ENCODE measurements around the gene ZC3H7B. TPM values are rescaled to one million over a fixed set of nuclear protein-coding genes. Genes with fewer than 3 reads are reported as not detected.

ZC3H7B gene
- total and polyA plus RNA-seq, 2 experiments from 2014 or later = 5.7 to 61.5 TPM

DNA sequence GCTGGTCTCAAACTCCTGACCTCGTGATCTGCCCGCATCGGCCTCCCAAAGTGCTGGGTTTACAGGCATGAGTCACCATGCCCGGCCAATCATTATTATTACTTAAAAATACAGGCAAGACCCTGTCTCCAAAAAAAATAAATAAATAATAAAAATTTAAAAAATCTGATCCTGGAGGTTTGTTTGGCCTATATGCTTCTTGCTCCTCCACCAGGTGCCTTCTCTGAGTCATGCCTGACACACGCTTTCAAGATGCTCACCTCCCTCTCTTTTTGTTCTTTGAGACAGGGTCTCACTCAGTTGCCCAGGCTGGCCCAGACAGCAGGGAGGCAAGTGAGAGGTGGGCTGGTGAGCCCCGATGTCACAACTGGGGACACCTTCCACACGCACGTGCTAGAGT lies 13.5 kb downstream of the ZC3H7B start:
- Mint-ChIP-seq H3K36me3 (ENCODE audit: low read depth) (peaks cover 13% of the 10 kb centered on the region), H3K4me3 (no peak overlapping the region), H3K4me1 (peaks cover 8% of the 10 kb centered on the region), H3K27me3 (ENCODE audit: insufficient read depth, low read depth, poor library complexity) (peaks cover 16% of the 10 kb centered on the region), H3K27ac (no peak overlapping the region), H3K9me3 (no peaks in the 10 kb centered on the region)
- H3K79me2 ChIP-seq (replicated peaks; ENCODE audit: insufficient read depth) = peaks cover 69% of the 10 kb centered on the region
- H3K36me3 ChIP-seq (ENCODE audit: insufficient read depth) = no peaks in the 10 kb centered on the region
- no peaks in the 10 kb centered on the region for H3K27me3 ChIP-seq (ENCODE audit: insufficient read depth)
- no peak overlapping the region for H3K4me3 ChIP-seq
- DNase-seq (ENCODE audit: low spot score) (no peak), ATAC-seq (no peak)
- no peaks in the 10 kb centered on the region for H3F3A ChIP-seq (replicated peaks; ENCODE audit: low read depth)
- no peaks in the 10 kb centered on the region for H3K9me2 ChIP-seq (ENCODE audit: insufficient read depth)
- TF ChIP-seq, protein P1, sequence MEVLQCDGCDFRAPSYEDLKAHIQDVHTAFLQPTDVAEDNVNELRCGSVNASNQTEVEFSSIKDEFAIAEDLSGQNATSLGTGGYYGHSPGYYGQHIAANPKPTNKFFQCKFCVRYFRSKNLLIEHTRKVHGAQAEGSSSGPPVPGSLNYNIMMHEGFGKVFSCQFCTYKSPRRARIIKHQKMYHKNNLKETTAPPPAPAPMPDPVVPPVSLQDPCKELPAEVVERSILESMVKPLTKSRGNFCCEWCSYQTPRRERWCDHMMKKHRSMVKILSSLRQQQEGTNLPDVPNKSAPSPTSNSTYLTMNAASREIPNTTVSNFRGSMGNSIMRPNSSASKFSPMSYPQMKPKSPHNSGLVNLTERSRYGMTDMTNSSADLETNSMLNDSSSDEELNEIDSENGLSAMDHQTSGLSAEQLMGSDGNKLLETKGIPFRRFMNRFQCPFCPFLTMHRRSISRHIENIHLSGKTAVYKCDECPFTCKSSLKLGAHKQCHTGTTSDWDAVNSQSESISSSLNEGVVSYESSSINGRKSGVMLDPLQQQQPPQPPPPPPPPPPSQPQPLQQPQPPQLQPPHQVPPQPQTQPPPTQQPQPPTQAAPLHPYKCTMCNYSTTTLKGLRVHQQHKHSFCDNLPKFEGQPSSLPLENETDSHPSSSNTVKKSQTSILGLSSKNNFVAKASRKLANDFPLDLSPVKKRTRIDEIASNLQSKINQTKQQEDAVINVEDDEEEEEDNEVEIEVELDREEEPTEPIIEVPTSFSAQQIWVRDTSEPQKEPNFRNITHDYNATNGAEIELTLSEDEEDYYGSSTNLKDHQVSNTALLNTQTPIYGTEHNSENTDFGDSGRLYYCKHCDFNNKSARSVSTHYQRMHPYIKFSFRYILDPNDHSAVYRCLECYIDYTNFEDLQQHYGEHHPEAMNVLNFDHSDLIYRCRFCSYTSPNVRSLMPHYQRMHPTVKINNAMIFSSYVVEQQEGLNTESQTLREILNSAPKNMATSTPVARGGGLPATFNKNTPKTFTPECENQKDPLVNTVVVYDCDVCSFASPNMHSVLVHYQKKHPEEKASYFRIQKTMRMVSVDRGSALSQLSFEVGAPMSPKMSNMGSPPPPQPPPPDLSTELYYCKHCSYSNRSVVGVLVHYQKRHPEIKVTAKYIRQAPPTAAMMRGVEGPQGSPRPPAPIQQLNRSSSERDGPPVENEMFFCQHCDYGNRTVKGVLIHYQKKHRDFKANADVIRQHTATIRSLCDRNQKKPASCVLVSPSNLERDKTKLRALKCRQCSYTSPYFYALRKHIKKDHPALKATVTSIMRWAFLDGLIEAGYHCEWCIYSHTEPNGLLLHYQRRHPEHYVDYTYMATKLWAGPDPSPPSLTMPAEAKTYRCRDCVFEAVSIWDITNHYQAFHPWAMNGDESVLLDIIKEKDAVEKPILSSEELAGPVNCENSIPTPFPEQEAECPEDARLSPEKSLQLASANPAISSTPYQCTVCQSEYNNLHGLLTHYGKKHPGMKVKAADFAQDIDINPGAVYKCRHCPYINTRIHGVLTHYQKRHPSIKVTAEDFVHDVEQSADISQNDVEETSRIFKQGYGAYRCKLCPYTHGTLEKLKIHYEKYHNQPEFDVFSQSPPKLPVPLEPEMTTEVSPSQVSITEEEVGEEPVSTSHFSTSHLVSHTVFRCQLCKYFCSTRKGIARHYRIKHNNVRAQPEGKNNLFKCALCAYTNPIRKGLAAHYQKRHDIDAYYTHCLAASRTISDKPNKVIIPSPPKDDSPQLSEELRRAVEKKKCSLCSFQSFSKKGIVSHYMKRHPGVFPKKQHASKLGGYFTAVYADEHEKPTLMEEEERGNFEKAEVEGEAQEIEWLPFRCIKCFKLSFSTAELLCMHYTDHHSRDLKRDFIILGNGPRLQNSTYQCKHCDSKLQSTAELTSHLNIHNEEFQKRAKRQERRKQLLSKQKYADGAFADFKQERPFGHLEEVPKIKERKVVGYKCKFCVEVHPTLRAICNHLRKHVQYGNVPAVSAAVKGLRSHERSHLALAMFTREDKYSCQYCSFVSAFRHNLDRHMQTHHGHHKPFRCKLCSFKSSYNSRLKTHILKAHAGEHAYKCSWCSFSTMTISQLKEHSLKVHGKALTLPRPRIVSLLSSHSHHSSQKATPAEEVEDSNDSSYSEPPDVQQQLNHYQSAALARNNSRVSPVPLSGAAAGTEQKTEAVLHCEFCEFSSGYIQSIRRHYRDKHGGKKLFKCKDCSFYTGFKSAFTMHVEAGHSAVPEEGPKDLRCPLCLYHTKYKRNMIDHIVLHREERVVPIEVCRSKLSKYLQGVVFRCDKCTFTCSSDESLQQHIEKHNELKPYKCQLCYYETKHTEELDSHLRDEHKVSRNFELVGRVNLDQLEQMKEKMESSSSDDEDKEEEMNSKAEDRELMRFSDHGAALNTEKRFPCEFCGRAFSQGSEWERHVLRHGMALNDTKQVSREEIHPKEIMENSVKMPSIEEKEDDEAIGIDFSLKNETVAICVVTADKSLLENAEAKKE (CRISPR knock-in tag; IDR thresholded peaks at IDR 0.05) = no peak
- peaks cover 14% of the 10 kb centered on the region for H4K20me1 ChIP-seq (replicated peaks; ENCODE audit: insufficient read depth)
- H3K4me1 ChIP-seq (ENCODE audit: insufficient read depth) = 0 out of 2 replicates have a peak, but pooled peaks cover 8% of the 10 kb centered on the region
- no peak overlapping the region for H2AFZ ChIP-seq
- H3K27ac ChIP-seq (ENCODE audit: low read depth) = no peak overlapping the region
- no peak overlapping the region for H3K4me2 ChIP-seq

DNA sequence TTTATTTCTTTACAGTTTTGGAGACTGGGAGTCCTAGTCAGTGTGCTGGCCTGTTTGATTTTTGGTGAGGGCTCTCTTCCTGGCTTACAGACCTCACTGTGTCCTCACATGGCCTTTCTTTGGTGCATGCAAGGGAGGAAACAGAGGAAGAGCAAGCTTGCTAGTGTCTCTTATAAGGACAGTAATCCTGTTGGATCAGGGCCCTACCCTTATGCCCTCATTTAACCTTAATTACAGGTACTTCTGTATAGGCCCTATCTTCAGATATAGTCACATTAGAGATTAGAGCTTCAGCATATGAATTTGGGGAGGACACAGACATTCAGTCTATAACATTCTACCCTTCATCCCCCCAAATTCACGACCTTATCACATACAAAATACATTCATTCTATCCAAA lies 14.3 kb downstream of the ZC3H7B start:
- H3K27ac ChIP-seq (ENCODE audit: low read depth) = no peak overlapping the region
- ATAC-seq (no peak), DNase-seq (ENCODE audit: low spot score) (no peak)
- TF ChIP-seq CREB1 (CRISPR knock-in tag; IDR thresholded peaks at IDR 0.05; ENCODE audit: low read depth) = no peak
- Mint-ChIP-seq H3K36me3 (ENCODE audit: low read depth) (peaks cover 12% of the 10 kb centered on the region), H3K27ac (no peak overlapping the region), H3K4me1 (peaks cover 8% of the 10 kb centered on the region), H3K27me3 (ENCODE audit: insufficient read depth, low read depth, poor library complexity) (peaks cover 18% of the 10 kb centered on the region), H3K9me3 (no peaks in the 10 kb centered on the region), H3K4me3 (no peak overlapping the region)
- H3K9me2 ChIP-seq (ENCODE audit: insufficient read depth) = no peaks in the 10 kb centered on the region
- no peaks in the 10 kb centered on the region for H3K36me3 ChIP-seq (ENCODE audit: insufficient read depth)
- no peaks in the 10 kb centered on the region for H3F3A ChIP-seq (replicated peaks; ENCODE audit: low read depth)
- peaks cover 61% of the 10 kb centered on the region for H3K79me2 ChIP-seq (replicated peaks; ENCODE audit: insufficient read depth)
- H3K4me2 ChIP-seq = no peak overlapping the region
- no peaks in the 10 kb centered on the region for H3K27me3 ChIP-seq (ENCODE audit: insufficient read depth)
- H3K4me3 ChIP-seq = no peak overlapping the region
- H4K20me1 ChIP-seq (replicated peaks; ENCODE audit: insufficient read depth) = peaks cover 14% of the 10 kb centered on the region
- H2AFZ ChIP-seq = no peak overlapping the region
- H3K4me1 ChIP-seq (ENCODE audit: insufficient read depth) = 0 out of 2 replicates have a peak, but pooled peaks cover 8% of the 10 kb centered on the region
